NAMALWA (cell line): ENCODE results near the gene GJD3.
"Not testable (repeated sequence)": the region's sequence is repeated elsewhere in the genome, so short reads cannot be mapped to it uniquely, and the experiment has no call there.

ENCODE experiments used
- DNase-seq: peaks from one replicate; pipeline ENCODE4 v3.0.0-alpha.2; 2015; ENCODE audit warnings: low spot score

Gene GJD3, protein sequence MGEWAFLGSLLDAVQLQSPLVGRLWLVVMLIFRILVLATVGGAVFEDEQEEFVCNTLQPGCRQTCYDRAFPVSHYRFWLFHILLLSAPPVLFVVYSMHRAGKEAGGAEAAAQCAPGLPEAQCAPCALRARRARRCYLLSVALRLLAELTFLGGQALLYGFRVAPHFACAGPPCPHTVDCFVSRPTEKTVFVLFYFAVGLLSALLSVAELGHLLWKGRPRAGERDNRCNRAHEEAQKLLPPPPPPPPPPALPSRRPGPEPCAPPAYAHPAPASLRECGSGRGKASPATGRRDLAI

DNA sequence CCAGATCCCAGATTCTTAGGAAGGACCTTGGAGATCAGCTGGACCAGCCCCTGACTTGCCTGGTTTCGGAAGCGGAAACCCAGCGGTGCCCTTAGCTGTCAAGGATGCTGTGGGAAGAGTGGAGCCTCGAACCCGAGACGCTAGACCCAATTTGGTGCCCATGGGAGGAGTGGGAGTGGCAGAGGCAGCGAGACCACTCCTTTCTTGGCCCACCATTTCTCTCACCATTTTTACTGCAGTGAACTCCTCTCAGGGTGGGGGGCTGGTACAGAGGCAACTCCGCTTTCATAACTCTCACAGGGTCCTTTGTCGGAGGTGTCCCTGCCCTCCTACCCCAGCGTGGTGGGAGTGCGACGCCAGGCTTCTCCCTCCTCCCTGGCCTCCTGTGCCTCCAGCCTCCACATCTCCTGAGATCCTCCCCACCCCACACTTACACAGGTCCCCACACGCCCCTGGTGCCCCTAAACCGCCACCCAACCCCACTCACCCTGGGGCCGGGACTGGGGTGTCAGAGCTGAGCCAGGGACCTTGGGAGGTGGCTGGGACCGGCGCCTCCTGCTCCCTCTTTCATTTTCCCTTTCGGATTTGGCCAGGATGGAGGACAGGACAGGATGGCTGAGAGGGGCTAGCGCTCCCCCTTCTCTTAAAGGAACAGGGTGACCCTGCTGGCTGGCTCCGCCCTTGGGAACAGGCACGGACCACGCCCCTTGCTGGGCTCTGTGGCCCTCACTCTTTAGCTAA, at the start of gene GJD3:
GJD3 (minus strand) TSS at position 617 of the 741 bp plus-strand sequence. CDS start 922 bp downstream, outside the sequence.
- no peak for DNase-seq

GRCh38 chr17:40414312-40414711, 49.8 kb upstream of the GJD3 start:
- not testable (repeated sequence) for DNase-seq

- DNase-seq = no peak
Measured at GRCh38 chr17:40412880-40413279, 48.3 kb upstream of the GJD3 start.

DNA sequence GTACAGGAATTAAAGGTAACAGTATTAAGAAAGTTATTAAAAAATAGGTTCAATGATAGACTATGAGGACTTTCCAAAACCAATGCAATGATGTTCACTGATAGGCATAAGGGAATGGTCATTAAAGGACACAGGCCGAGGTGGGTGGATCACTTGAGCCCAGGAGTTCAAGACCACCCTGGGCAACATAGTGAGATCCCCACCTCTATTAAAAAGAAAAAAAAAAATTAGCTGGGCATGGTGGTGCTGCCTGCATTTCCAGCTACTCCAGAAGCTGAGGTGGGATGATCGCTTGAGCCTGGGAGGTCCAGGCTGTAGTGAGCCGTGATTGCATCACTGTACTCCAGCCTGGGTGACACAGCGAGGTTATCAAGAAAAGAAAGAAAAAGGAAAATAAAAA, 47.3 kb upstream of the GJD3 start:
- no peak for DNase-seq

DNA sequence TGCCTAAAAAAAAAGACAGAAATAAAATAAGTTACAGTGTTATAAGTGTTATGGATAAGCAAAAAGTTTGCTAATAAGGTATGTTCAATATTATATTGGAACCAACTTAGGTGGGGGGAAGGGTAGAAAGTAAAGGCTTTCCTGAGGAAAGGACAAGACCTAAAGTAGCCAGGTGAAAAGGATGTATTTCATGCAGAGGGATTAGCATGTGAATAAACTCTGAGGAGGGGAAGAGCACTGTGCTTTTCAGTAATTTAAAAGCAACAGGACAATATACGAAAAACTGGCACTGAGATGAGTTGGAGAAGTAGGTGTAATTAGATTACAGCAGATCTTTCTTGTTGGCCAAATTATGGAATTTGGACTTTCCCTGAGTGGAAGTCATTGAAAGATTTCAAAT, 45.5 kb upstream of the GJD3 start:
- DNase-seq = no peak

- not testable (repeated sequence) for DNase-seq
Measured at GRCh38 chr17:40409540-40409939, 45.0 kb upstream of the GJD3 start.

DNA sequence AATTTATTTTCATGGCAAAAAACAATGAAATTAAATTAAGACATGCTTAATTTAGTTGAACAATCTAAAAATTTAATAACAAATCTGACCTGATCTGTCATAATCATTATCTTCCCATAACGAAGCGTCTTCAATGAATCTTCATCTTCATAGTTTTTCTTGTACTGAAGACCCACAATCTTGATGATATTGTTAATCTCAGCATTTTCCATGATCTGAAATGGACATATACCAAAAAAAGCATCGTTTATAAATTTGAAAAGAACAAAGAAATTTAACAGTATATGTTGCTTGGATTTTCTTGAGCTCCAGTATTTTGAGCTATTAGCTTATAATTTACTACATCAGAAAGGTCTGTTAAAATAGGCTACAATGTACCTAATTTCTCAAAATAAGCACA, 42.9 kb upstream of the GJD3 start:
- no peak for DNase-seq

DNA sequence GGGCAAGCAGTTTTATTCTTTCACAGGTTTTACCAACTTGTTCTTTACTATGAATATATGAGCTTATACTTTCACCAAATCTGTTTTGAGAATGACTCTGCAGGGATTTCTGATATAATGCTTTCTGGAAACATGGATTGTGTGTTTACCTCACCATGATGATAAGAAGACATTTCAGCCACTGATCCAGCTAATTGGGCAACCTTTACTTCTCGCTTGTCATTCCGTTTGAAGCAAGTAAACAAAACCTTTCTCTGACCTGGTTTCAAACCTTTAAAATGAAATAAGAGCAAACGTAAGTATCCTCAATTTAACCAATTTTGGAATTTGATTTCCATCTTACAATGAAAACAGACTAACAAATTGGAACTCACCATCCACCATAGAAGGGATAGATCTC, 39.5 kb upstream of the GJD3 start:
- no peak for DNase-seq

- no peak for DNase-seq
Measured at GRCh38 chr17:40402668-40403067, 38.1 kb upstream of the GJD3 start.

DNA sequence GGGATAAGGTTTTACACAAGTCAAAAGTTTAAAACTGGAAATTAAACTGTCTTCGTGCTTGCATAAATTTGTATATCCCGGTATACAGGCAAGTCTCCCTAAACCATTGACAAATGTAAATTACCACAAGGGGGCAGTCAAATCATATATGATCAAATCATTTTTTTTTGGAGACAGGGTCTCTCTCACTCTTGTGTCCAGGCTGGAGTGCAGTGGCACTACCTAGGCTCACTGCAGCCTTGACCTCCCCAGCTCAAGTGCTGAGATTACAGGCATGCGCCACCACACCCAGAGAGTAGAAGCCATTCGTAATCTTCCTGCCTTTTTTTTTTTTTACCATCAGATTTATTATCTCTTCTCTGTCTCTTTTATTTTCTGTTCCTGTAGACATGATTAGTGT, 34.6 kb upstream of the GJD3 start:
- peak; percentile 75 for DNase-seq

DNA sequence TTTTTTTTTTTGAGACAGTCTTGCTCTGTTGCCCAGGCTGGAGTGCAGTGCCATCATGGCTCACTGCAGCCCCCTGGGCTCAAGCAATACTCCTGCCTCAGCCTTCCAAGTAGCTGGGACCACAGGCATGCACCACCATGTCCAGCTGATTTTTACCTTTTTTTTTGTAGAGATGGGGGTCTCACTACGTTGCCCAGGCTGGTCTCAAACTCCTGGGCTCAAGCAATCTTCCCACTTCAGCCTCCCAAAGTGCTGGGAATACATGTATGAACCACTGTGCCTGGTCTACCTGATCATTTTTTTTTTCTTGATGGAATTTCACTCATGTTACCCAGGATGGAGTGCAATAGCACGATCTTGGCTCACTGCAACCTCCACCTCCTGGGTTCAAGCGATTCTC, 22.0 kb upstream of the GJD3 start:
- DNase-seq = not testable (repeated sequence)

- DNase-seq = no peak
Measured at GRCh38 chr17:40382251-40382650, 17.7 kb upstream of the GJD3 start.

DNA sequence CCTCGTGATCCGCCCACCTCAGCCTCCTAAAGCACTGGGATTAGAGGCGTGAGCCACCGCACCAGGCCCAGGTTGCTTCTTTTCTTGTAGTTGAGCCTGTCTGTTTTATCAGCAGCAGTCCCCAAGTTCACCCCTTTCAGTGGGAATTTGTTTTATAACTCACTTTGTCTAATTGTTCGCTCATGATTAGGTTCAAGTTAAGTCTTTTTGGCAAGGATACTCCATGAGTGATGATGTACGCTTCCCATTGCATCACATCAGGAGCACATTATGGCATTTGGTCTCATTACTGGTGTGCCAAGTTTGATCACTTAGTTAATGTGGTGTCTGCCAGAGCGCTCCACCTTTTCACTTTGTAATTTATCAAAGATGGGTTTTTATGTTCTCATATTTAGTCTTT, 14.4 kb upstream of the GJD3 start:
- no peak for DNase-seq

DNA sequence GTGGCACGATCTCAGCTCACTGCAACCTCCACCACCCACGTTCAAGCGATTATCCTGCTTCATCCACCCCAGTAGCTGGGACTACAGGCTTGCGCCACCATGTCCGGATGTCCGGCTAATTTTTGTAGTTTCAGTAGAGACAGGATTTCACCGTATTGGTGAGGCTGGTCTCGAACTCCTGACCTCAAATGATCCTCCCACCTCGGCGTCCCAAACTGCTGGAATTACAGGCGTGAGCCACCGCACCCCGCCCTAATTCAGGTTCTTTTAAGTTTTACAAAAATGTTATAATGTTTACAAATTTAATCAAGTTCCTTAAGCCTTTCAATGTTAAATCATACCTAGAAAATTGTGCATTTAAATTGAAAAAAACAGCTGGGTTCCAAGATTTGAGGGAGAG, 13.3 kb upstream of the GJD3 start:
- no peak for DNase-seq

DNA sequence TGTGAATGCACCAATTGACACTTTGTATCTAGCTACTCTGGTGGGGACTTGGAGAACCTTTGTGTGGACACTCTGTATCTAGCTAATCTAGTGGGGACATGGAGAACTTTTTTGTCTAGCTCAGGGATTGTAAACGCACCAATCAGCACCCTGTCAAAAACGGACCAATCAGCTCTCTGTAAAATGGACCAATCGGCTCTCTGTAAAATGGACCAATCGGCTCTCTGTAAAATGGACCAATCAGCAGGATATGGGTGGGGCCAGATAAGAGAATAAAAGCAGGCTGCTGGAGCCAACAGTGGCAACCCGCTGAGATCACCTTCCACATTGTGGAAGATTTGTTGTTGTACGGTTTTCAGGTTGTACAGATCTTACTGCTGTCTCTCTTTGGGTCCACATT, 12.0 kb upstream of the GJD3 start:
- DNase-seq = not testable (repeated sequence)

DNA sequence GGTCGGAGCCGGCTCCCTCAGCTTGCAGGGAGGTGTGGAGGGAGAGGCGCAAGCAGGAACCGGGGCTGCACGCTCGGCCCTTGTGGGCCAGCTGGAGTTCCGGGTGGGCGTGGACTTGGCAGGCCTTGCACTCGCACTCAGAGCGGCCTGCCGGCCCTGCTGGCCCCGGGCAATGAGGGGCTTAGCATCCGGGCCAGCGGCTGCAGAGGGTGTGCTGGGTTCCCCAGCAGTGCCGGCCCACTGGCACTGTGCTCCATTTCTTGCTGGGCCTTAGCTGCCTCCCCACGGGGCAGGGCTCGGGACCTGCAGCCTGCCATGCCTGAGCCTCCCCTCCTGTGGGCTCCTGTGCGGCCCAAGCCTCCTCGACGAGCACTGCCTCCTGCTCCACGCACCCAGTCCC, 11.2 kb upstream of the GJD3 start:
- DNase-seq = not testable (repeated sequence)

- no peak for DNase-seq
Measured at GRCh38 chr17:40374821-40375498, 10.4 kb upstream of the GJD3 start.

DNA sequence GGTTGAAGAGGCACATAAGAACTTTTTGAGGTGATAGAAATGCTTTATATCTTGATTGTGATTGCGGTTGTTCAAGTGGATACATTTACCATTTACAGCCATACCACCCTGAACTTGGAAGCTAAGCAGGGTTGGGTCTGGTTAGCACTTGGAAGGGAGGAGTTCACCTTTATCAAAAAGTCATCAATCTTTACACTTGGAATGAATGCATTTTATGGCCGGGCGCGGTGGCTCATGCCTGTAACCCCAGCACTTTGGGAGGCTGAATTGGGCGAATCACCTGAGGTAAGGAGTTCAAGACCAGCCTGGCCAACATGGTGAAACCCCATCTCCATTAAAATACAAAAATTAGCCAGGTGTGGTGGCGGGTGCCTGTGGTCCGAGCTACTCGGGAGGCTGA, 9.5 kb upstream of the GJD3 start:
- no peak for DNase-seq

DNA sequence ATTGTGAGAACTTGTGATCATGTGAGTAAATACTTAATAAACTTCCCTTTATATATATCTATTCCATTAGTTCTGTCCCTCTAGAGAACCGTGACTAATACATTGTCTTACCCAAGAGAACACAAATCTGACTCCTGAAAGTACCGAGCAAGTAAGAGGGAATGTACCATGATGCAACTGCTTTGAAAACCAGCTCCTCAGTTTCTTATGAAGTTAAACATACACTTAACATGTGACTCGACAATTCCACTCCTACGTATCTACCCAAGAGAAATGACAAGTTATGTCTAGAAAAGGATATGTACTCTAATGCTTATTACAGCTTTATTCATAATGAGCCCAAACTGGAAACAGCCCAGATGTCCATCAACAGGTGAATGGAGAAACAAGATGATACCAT, 8.8 kb upstream of the GJD3 start:
- no peak for DNase-seq

DNA sequence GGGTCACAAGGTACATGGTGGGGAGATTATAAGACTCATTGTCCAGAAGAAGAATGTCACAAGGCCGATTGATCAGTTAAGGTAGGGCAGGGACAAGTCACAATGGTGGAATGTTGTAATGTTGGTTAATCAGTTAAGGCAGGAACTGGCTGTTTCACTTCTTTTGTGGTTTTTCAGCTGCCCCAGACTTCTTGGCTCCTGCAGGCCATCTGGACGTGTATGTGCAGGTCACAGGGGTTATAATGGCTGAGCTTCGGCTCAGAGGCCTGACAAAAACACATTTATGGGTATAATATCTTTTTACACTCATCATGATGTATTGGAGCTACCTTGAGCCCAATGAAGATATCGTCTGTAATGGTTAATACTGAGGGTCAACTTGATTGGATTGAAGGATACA, 8.1 kb upstream of the GJD3 start:
- DNase-seq = not testable (repeated sequence)

- DNase-seq = no peak
Measured at GRCh38 chr17:40372031-40372430, 7.5 kb upstream of the GJD3 start.

- DNase-seq = peak; percentile 74
Measured at GRCh38 chr17:40371261-40371929, 6.9 kb upstream of the GJD3 start.

GRCh38 chr17:40369923-40370322, 5.4 kb upstream of the GJD3 start:
- DNase-seq = no peak
